SU-DHL-6 (cell line): ENCODE results near the gene XYLB.

Source experiments
- EZH2phosphoT487 ChIP-seq: fragments of 200-600 bp; sonication (generic), shearing (Covaris generic); conservative IDR thresholded peaks from 2 replicates; pipeline ENCODE4 v1.6.1; 2018; ENCODE audit warnings: mild to moderate bottlenecking, antibody characterized with exemption, low read length, moderate library complexity, mixed read lengths
- TF ChIP-seq, protein P1 (sequence below): fragments of 200-600 bp; sonication (generic); IDR thresholded peaks from one replicate; pipeline ENCODE4 v1.5.1; 2017; ENCODE audit warnings: antibody characterized with exemption, mild to moderate bottlenecking, low read length, moderate library complexity; ENCODE audit not compliant: insufficient read depth, poor library complexity, severe bottlenecking

DNA sequence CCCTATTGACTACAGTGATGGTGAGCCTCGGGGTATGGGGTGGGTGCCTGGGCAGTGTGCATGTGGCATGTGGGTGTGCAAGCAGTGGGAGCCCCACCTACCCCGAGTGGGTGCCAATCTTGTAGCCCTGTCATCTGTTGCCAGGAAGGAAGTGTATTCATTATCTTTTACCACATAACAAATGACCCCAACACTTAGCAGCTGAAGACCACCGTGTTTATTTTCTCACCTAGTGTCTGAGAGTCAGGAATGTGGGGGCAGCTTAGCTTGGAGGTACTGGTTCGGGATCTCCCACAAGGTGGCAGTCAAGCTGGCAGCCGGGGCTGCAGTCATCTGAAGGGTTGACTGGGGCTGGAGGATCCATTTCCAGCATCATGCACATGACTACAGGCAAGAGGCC is 21.7 kb downstream of the XYLB start:
- TF ChIP-seq, protein P1, sequence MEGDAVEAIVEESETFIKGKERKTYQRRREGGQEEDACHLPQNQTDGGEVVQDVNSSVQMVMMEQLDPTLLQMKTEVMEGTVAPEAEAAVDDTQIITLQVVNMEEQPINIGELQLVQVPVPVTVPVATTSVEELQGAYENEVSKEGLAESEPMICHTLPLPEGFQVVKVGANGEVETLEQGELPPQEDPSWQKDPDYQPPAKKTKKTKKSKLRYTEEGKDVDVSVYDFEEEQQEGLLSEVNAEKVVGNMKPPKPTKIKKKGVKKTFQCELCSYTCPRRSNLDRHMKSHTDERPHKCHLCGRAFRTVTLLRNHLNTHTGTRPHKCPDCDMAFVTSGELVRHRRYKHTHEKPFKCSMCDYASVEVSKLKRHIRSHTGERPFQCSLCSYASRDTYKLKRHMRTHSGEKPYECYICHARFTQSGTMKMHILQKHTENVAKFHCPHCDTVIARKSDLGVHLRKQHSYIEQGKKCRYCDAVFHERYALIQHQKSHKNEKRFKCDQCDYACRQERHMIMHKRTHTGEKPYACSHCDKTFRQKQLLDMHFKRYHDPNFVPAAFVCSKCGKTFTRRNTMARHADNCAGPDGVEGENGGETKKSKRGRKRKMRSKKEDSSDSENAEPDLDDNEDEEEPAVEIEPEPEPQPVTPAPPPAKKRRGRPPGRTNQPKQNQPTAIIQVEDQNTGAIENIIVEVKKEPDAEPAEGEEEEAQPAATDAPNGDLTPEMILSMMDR: no peak
- no peak for TF ChIP-seq EZH2phosphoT487
